Motor neuron (in vitro differentiated cells): ENCODE data around the gene IFNLR1. TPM values are rescaled to one million over a fixed set of nuclear protein-coding genes. Genes with fewer than 3 reads are reported as not detected.

Source experiments
- ATAC-seq, 8 experiments: fragments of 200-7000 bp; cut with Tn5 transposase; replicated peaks in 6 of 8; 2 replicates each; pipeline ENCODE4 v1.8.0; 2021; ENCODE audit warnings: mild to moderate bottlenecking in 8 of 8, moderate library complexity in 8 of 8
- H3K27ac ChIP-seq, 2 donors: fragments of 250-450 bp; sonication (Bioruptor Pico); 2 replicates each; pipeline ENCODE4 v1.9.0; 2021; ENCODE audit warnings: antibody characterized with exemption in 2 of 2, mild to moderate bottlenecking in 2 of 2, moderate library complexity in 1 of 2
- H3K4me1 ChIP-seq, 2 donors: fragments of 250-450 bp; sonication (Bioruptor Pico); replicated peaks in 1 of 2; 2 replicates each; pipeline ENCODE4 v1.6.1; 2021; ENCODE audit warnings: antibody characterized with exemption in 2 of 2, mild to moderate bottlenecking in 2 of 2, moderate library complexity in 1 of 2
- H3K4me3 ChIP-seq, 5 donors: fragments of 250-450 bp; sonication (Bioruptor Pico); 2 replicates each; pipeline ENCODE4 v1.9.0; 2021; ENCODE audit warnings: antibody characterized with exemption in 5 of 5, mild to moderate bottlenecking in 5 of 5, moderate library complexity in 4 of 5
- WGBS, 10 experiments: fragments of 450-650 bp; shearing (Covaris generic); methylation state at CpG; one replicate each; pipeline ENCODE4 v1.0.0; 2022; 5-methylcytosine and 5-hydroxymethylcytosine counted together
- in situ Hi-C, 9 experiments: fragments of 400-800 bp; cut with MboI; loops; one replicate each; pipeline ENCODE4 v1.15.0; 2021; ENCODE audit warnings: low sequenced_read_pairs in 9 of 9, low pct_unique_long_range_greater_than_20kb in 2 of 9; ENCODE audit not compliant: unreplicated experiment in 9 of 9
- total RNA-seq, 8 experiments: library from RNA; unstranded; fragments of 300-600 nt; gene quantifications; 2 replicates each; pipeline versions ENCODE4 v1.2.3 to v1.2.4, GENCODE V29; 2022

The IFNLR1 gene
- total RNA-seq, 8 experiments from 2014 or later = 0.11 to 2.1 (median 0.55) TPM

DNA sequence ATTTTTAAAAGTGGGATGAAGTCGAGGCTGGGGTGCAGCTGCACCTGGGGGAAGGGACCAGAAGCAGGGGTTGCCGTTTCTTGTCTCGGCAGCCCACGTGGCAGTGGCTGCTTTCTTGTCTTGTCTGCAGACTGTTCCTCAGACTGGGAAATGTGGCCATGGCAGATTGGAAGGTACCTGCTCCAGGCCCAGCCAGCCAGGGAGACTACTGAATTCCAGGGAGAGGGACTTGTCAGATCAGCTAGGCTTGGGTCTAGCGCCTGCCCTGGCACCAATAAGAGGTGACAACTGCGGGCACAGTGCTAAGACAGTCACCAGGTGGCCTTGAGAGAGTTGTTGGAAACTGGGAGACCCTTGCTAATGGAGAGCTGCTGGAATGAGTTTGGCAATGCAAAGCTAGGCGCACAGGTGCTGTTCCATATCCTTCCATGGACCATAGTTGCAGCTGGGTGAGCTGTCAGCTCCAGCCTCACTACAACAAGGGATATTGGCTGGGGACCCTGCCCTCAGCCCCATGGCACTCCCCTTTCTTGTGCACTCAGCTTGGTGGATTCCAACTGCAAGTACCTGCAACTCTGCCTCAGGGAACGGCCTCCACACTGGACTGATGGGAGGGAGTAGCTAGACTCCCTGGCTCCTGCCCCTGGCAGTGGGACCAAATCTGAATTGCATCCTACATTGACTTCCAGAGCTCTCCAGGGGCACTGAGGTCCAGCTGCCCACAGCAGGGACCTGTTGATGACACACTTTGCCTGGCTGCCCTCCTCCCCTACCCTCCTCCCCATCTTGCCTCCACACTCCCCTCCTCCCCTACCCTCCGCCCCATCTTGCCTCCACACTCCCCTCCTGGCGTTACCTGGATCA lies 34.2 kb downstream of the IFNLR1 start:
- no peak overlapping the region for H3K4me3 ChIP-seq
- H3K4me1 ChIP-seq = peaks cover 0 to 5% of the 10 kb centered on the region in 2 donors
- ATAC-seq = no peak
- in situ Hi-C loops = no loop called here
- 0 to 100% (median 82%) methylated on average over 1 to 7 of the region's 10 CpGs; no CpG with 5 or more reads in 2 of the 10 experiments for WGBS, 10 experiments
- no peak overlapping the region for H3K27ac ChIP-seq

DNA sequence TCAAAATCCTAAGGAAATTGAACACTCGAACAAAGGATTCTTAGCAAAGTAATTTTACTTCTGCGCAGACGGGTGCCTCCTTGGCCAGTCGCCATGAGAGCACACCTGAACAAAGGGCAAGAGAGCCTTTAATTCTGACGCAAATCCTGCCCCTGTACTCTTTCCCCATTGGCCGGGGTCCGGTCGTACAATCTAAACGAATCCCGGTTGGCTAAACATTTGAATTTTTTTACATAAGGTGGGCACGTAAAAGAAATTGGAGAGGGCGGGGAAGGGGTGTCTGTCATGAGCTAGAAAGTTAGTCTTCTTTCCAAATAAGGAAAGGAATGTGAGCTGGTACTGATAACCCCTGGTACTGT lies 35.9 kb downstream of the IFNLR1 start:
- ATAC-seq = no peak
- H3K4me3 ChIP-seq = no peak overlapping the region
- H3K4me1 ChIP-seq = peaks cover 0 to 5% of the 10 kb centered on the region in 2 donors
- WGBS, 10 experiments = 10 to 100% (median 34%) methylated on average over 1 to 11 of the region's 12 CpGs
- in situ Hi-C loops = no loop called here
- H3K27ac ChIP-seq = no peak overlapping the region

DNA sequence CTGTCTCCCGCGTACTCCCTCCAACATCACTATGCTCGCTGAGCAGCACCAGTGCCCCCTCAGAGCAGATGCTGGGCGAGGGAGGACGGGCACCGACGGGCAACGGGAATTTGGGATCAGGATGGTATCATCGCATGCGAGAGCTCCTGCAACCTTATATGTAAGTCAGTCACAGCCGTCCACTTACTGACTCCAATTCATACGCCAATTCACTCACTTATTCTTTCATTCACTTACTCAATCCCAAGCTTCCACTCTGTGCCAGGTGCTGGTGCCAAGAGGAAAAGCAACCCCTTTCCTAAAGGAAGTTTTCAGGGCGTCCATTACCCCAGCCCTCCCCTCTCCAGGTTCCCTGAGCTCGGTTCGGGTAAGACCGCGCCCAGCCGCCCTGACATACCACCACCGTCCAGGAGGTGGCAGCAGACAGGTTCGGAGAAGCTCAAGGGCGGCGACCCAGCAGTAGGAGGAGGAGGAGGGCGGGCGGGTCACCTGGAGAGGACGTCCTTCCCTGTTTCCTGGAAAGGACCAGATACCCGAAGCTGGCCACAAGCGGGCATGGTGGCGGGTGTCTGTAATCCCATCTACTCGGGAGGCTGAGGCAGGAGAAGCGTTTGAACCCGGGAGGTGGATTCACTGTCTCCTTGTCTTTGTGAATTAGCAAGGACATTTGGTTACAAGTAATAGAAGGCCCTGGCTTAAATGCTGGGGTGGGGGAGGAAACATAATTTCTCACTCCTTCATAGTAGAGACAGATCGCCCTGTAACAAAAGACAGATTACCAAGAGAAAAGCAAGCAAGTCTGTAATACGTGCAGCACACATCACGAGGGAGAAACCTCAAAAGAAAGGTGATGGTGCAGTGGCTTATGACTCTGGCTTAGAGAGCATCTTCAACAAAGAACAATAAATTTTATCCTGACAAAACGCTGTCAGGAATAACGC lies 36.6 kb downstream of the IFNLR1 start:
- H3K4me3 ChIP-seq = peak overlapping the region in 3 of 5 donors; percentile 6 to 25 (median 11)
- no peak overlapping the region for H3K27ac ChIP-seq
- WGBS, 10 experiments = 3 to 48% (median 24%) methylated on average over 4 to 32 of the region's 36 CpGs; no CpG with 5 or more reads in 1 of the 10 experiments
- H3K4me1 ChIP-seq = peaks cover 0 to 5% of the 10 kb centered on the region in 2 donors
- in situ Hi-C loops = no loop called here
- ATAC-seq = peak; percentile 85 to 98 (median 88)

DNA sequence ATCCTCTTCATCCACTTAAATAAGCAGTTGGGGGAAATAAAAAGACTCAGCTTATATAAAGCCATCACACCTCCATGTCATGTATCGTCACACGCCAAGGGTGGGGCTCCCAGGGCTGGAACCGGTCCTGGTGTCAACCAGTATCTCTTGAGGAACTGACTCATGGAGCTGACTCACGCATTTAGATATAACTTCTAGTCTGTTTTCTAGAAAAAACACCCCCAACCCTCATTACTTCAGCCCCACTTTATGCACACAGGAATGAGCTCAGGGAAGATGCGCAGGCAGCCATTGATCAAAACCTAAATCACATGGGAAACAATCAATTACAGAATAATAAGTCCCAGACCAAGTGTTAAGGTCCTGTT lies 37.2 kb downstream of the IFNLR1 start:
- ATAC-seq = peak; percentile 9 to 89 (median 49)
- H3K4me3 ChIP-seq = no peak overlapping the region
- no peak overlapping the region for H3K27ac ChIP-seq
- WGBS, 10 experiments = 0 to 95% (median 83%) methylated on average over 1 to 5 of the region's 5 CpGs; no CpG with 5 or more reads in 1 of the 10 experiments
- peaks cover 0 to 5% of the 10 kb centered on the region in 2 donors for H3K4me1 ChIP-seq
- in situ Hi-C loops = no loop called here

DNA sequence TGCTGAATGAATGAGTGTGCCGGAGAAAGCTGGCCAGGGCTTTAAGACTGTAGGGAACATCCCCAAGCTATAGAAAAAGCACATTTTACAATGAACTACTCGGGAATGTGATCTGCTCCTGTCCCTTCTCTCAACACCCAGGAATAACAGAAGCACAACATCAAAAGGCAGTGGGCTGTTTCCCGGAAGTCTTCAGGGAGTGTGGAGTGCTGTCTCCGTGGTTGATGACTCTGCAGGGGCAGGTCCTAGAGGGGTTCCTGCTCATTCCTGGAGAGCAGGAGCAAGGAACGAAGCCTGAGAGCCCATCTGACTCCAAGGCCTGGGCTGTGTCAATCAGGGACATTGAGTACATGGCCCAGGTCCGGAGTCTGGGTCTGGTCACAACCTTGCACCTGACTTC lies 39.3 kb downstream of the IFNLR1 start:
- in situ Hi-C loops = no loop called here
- no peak for ATAC-seq
- H3K4me1 ChIP-seq = peaks cover 0 to 5% of the 10 kb centered on the region in 2 donors
- H3K4me3 ChIP-seq = no peak overlapping the region
- 36 to 100% (median 54%) methylated on average over 2 to 5 of the region's 6 CpGs; no CpG with 5 or more reads in 1 of the 10 experiments for WGBS, 10 experiments
- H3K27ac ChIP-seq = no peak overlapping the region

DNA sequence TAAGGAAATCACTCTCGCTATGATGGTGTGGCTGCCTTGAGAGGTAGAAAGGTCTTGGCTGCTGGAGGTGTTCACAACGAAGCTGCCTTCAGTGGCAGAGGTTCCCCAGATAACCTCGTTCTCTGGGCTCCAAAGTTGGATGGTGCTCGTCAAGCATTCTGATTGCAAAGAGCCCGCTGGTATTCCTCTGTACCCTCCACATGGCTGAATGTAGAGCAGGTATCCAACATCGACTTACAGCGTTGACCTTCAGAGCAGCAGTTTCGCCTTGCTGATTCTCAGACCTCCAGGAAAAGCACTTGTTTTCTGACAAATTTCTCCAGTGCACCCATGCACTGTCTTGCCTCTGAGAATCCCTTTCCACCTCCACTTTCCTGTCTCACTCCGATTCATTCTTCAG lies 39.9 kb downstream of the IFNLR1 start:
- Histone ChIP-seq H3K27ac (no peak overlapping the region), H3K4me1 (peaks cover 0 to 5% of the 10 kb centered on the region in 2 donors), H3K4me3 (no peak overlapping the region)
- 54 to 100% (median 87%) methylated on average over 1 to 9 of the region's 9 CpGs; no CpG with 5 or more reads in 1 of the 10 experiments for WGBS, 10 experiments
- ATAC-seq = no peak
- in situ Hi-C loops = no loop called here

DNA sequence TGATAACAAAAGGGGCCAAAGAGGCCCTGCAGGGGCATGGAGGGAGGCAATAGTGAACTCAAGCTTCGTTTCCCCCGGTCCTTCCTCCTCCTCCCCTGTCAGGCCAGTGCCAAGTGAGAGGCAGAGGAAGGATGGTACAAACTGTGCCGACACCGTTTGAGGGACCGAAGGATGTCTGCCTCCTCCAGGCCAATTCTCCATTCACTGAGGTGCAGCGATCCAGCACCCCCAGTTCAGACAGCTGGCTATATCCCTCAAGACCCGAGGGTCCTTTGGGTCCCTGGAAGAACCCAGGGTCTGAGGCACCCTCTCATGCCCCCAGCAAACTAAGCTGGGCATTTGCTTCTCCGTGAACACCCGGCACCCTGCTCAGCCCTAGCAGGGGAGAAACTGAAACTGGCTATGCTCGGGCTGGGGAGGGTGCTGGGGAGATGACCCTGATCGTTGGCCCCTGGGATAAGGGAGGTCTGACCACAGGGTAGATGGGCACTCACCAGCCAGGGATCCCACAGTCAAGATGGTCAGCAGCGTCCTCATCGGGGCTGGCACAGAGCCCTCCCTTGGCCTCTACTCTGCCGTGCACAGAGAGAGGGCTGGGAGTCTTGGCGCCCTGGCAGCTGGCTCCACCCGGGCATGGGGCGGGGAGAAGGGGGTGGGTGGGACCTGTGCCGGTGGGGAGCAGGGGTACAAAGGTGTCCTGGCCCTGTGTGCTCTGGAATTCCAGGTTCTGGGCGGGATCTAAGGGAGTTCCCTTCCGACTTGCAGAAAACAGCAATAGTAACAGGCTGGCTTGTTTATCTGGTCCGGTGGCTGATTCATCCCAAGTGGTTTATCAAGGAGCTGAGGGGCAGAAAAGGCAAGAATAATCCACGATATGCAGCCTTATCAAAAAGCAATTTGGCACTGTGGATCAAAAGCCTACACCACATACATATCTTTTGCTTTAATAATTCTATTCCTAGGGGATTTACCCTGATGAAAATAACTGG lies 44.2 kb downstream of the IFNLR1 start, which contains the start of gene IL22RA1:
Gene IL22RA1 (minus strand): TSS at position 595 of the 989 bp plus-strand sequence. CDS start 58 bp downstream, at position 537.
- in situ Hi-C loops = no loop called here
- Histone ChIP-seq H3K4me3 (no peak within 1 kb of the TSS), H3K4me1 (no peaks in the 10 kb centered on the region), H3K27ac (no peak within 1 kb of the TSS)
- ATAC-seq = peak in 3 of 8 experiments; percentile 60 to 82 (median 68)
- WGBS, 10 experiments = 0 to 80% (median 58%) methylated on average over 3 to 11 of the region's 22 CpGs; no CpG with 5 or more reads in 4 of the 10 experiments

DNA sequence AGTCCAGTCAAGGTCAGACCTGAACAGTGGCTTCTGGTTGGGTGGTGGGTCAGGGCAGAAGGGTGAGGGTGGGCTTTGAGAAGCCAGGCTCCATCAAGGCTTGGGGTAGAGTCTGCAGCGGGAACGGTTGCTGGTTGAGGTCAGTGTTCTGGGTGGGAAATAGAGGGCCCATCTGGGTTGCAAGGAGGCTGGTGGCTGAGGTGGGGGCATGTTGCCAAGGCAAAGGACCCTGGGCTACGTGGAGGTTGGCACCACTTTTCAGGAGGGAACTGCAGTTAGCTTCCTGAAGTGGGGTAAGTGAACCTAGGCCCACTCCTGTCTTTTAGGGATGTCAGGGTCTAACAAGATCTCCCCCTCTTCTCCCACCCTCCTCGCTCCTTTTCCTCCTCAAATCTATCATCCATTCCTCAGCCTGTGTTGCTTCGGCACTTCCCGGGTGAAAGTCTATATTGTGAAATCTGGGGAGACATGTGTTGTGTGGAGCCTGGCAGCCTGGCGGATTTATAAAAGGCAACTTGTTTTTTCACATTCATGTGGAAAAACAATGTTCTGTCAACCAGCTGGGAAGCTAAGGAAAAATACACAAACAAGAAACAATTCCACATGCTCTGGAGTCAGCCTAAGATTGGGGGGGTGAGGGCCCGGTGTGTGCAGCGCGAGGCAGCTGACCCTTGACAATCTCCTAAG lies 45.6 kb downstream of the IFNLR1 start:
- no peak for ATAC-seq
- Histone ChIP-seq H3K4me3 (no peak overlapping the region), H3K4me1 (peaks cover 0 to 3% of the 10 kb centered on the region in 2 donors), H3K27ac (no peak overlapping the region)
- 46 to 100% (median 92%) methylated on average over 2 to 10 of the region's 10 CpGs; no CpG with 5 or more reads in 2 of the 10 experiments for WGBS, 10 experiments
- in situ Hi-C loops = no loop called here

DNA sequence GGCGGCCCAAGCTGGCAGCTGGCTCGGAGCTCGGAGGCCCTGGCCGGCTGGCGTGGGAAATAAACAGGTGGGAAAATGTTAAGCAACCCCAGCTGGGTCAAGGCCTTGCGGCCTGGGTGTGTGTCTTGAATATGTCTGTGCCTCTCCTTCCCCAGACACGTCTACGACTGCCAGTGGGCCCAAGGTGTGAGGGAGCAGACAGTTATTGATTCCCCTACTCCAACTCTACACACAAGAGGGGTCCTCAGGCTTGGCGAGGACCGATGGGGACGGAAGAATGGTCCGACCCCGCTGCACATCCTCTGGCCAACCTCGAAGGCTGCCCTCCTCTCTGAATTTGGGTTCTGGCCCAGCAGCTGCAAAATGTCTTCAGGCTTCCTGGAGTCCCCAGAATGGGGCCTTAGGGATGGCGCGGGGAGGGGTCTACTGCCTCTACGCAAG lies 46.3 kb downstream of the IFNLR1 start:
- Histone ChIP-seq H3K27ac (no peak overlapping the region), H3K4me1 (peaks cover 0 to 3% of the 10 kb centered on the region in 2 donors), H3K4me3 (no peak overlapping the region)
- no peak for ATAC-seq
- in situ Hi-C loops = no loop called here
- WGBS, 10 experiments = 17 to 100% (median 80%) methylated on average over 1 to 9 of the region's 17 CpGs; no CpG with 5 or more reads in 5 of the 10 experiments

DNA sequence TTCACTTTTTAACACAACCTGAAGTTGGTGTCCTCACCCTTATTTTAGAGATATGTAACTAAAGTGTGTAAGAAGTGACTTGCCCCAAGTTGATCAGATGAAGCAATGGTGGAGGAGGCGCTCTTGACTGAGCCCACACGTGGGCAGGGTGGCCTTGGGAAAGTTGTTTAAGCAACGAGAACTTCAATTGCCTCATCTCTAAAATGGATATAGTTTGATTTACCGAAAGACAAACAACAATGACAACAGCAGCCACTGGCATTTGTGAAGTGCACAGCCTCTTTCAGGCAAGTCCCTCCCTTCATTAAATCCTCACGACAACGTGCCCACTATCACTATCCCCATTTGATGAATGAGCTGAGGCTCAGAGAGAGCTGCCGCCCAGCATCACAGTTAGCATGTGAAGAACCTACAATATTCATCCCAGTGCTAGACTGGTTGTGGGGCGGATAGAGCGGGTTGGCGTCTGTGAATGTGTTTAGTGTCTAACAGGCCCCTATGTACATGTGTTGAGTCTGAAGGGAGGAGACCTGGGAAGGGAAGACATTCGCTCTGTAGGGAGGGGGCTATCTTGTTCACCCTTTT lies 47.2 kb downstream of the IFNLR1 start:
- no peak overlapping the region for H3K27ac ChIP-seq
- peaks cover 0 to 3% of the 10 kb centered on the region in 2 donors for H3K4me1 ChIP-seq
- in situ Hi-C loops = no loop called here
- H3K4me3 ChIP-seq = no peak overlapping the region
- no peak for ATAC-seq
- 33 to 94% (median 78%) methylated on average over 1 to 8 of the region's 11 CpGs; no CpG with 5 or more reads in 1 of the 10 experiments for WGBS, 10 experiments

DNA sequence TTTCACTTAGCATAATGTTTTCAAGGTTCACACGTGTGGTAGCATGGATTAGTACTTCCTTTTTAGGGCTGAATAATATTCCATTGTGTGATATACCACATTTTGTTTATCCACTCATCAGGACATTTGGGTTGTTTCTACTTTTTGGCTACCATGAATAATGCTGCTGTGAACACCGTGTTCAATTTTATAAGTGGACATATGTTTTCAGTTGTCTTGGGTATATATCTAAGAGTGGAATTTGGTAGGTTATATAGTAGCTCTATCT lies 47.9 kb downstream of the IFNLR1 start:
- H3K27ac ChIP-seq = no peak overlapping the region
- 25 to 89% (median 57%) methylated on average over 2 of the region's 2 CpGs; no CpG with 5 or more reads in 2 of the 10 experiments for WGBS, 10 experiments
- in situ Hi-C loops = no loop called here
- H3K4me1 ChIP-seq = peaks cover 0 to 3% of the 10 kb centered on the region in 2 donors
- no peak for ATAC-seq
- no peak overlapping the region for H3K4me3 ChIP-seq
